Nephron progenitor cell (in vitro differentiated cells): Measurements from ENCODE around the gene NRTN.

Experiments
- DNase-seq: peaks from one replicate; pipeline ENCODE4 v3.0.0; 2021
- H3K27ac Mint-ChIP-seq: 2 replicates; pipeline ENCODE4 v1.8.0; 2021; ENCODE audit warnings: mild to moderate bottlenecking, moderate library complexity, mixed read lengths
- H3K27me3 Mint-ChIP-seq: 2 replicates; pipeline ENCODE4 v1.8.0; 2021; ENCODE audit warnings: mild to moderate bottlenecking, low read depth, mixed read lengths; ENCODE audit not compliant: poor library complexity
- H3K36me3 Mint-ChIP-seq: 2 replicates; pipeline ENCODE4 v1.8.0; 2021; ENCODE audit warnings: low read depth, mixed read lengths
- H3K4me1 Mint-ChIP-seq: 2 replicates; pipeline ENCODE4 v1.8.0; 2021; ENCODE audit warnings: mixed read lengths
- H3K4me3 Mint-ChIP-seq: 2 replicates; pipeline ENCODE4 v1.8.0; 2021; ENCODE audit warnings: mild to moderate bottlenecking, moderate library complexity, mixed read lengths
- H3K9me3 Mint-ChIP-seq: 2 replicates; pipeline ENCODE4 v1.8.0; 2021; ENCODE audit warnings: mild to moderate bottlenecking, moderate library complexity, mixed read lengths
- TF ChIP-seq, protein P1 (sequence below): fragments of 200-600 bp; sonication (generic); IDR thresholded peaks from 2 replicates; pipeline ENCODE4 v1.5.0; 2021; ENCODE audit warnings: antibody characterized with exemption

The NRTN gene

DNA sequence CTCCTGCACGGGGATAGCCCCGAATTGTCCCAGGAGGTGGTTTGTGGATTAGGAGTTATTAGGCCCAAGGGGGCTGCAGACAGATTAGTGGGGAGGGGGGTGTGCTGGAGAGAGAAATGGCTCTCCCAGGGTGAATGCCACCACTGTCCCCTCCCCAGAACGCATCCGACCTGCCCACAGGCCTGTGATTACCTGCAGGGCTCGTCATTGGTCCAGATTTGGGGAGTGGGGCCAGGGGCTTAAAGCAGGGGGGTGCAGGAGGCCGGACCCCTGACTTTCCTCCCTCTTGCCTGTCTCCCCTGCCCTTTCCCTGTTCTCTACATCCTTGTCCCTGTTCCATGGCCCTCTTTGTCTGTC lies 1.2 kb downstream of the NRTN start:
- Mint-ChIP-seq H3K36me3 (no peaks in the 10 kb centered on the region), H3K4me1 (peaks cover 36% of the 10 kb centered on the region), H3K4me3 (peak overlapping the region; percentile 71), H3K9me3 (no peaks in the 10 kb centered on the region), H3K27ac (no peak overlapping the region), H3K27me3 (peaks cover 25% of the 10 kb centered on the region)
- no peak for DNase-seq
- TF ChIP-seq, protein P1, sequence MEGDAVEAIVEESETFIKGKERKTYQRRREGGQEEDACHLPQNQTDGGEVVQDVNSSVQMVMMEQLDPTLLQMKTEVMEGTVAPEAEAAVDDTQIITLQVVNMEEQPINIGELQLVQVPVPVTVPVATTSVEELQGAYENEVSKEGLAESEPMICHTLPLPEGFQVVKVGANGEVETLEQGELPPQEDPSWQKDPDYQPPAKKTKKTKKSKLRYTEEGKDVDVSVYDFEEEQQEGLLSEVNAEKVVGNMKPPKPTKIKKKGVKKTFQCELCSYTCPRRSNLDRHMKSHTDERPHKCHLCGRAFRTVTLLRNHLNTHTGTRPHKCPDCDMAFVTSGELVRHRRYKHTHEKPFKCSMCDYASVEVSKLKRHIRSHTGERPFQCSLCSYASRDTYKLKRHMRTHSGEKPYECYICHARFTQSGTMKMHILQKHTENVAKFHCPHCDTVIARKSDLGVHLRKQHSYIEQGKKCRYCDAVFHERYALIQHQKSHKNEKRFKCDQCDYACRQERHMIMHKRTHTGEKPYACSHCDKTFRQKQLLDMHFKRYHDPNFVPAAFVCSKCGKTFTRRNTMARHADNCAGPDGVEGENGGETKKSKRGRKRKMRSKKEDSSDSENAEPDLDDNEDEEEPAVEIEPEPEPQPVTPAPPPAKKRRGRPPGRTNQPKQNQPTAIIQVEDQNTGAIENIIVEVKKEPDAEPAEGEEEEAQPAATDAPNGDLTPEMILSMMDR, result no peak

DNA sequence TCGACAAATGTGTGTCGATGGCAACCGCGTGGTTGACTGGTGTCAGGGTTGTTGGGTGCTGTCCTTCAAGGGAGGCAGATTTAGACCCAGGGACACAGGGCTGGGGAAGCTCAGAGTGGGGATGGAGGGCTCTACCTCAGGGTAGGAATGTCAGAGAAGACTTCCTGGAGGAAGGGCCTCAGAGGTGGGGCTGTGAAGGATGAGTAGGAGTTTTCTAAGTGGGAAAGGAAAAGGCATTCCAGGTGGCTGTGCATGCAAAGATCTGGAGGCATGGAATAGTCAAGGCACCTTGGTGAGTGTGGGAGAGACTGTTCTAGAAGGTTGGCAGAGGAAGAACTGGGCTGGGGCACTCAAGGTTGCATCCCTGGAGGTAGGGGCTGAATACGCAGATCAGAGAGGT lies 2.0 kb downstream of the NRTN start:
- Mint-ChIP-seq H3K27ac (no peak overlapping the region), H3K36me3 (no peaks in the 10 kb centered on the region), H3K4me3 (no peak overlapping the region), H3K27me3 (peaks cover 25% of the 10 kb centered on the region), H3K4me1 (peaks cover 33% of the 10 kb centered on the region), H3K9me3 (no peaks in the 10 kb centered on the region)
- TF ChIP-seq, protein P1, result no peak
- no peak for DNase-seq

DNA sequence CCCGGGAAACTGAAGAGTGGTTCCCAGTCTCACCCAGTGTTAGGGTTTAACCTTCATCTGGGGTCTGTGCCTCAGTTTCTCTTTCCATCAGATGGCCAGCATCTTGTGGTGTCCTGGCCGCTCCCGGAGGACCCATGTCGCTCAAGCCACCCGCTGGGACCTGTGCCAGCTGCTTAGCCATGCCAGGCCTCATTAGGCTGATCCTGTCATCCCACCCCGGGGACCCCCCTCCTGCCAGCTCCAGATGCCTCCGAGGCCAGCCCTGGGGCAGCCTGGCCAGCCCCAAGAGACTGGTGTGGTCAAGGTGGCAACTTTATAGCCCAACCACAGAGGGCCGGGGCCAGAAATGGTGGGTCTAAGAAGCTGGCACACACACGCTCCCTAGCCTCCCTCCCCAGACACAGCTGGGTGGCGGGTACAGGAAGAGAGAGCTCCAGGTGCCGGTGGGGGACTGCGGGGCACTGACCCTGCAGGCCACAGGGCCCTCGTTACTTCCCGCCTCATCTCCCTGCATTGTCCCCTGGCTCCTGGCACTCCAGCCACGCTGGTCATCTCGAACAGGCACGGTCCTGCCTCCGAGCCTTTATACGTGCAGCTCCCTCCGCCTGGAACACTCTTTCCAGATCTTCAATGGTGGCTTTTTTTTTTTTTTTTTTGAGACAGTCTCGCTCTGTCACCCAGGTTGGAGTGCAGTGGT lies 3.4 kb downstream of the NRTN start:
- peaks cover 25% of the 10 kb centered on the region for H3K27me3 Mint-ChIP-seq
- TF ChIP-seq, protein P1, result no peak
- H3K9me3 Mint-ChIP-seq, result no peaks in the 10 kb centered on the region
- peaks cover 23% of the 10 kb centered on the region for H3K4me1 Mint-ChIP-seq
- H3K4me3 Mint-ChIP-seq, result no peak overlapping the region
- no peak for DNase-seq
- H3K36me3 Mint-ChIP-seq, result no peaks in the 10 kb centered on the region
- no peak overlapping the region for H3K27ac Mint-ChIP-seq

DNA sequence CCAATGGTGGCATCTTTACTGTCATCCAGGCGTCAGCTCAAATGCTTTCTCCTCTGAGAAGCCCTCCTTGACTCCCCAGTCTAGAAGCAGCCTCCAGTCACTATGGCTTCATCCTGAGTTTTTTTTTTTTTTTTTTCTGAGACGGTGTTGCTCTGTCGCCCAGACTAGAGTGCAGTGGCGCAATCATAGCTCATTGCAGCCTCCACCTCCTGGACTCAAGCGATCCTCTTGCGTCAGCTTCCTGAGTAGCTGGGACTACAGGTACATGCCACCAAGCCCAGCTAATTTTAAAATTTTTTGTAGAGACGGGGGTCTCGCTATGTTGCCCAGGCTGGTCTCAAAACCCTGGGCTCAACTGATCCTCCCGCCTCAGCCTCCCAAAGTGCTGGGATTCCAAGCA lies 4.2 kb downstream of the NRTN start:
- no peak for DNase-seq
- H3K27ac Mint-ChIP-seq, result no peak overlapping the region
- H3K9me3 Mint-ChIP-seq, result no peaks in the 10 kb centered on the region

DNA sequence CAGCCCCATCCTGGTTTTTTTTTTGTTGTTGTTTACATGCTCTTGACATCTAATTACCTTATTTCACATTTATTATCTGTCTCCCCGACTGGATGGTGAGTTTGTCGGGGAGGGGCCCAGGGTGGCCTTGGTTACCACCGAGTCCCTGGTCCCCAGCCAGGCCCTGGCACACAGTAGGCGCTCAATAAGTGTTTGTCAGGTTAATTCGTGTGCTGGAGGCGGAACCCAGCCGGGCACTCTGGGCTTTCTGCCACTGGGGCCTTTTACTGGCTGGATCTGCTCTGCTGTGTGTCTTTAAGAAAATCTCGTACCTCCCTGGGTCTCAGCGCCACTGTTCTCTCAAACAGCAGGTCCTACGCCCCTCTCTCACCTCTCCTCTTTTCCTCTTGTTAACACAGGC lies 4.6 kb downstream of the NRTN start:
- DNase-seq, result no peak
- Mint-ChIP-seq H3K36me3 (no peaks in the 10 kb centered on the region), H3K27ac (peak overlapping the region; percentile 66), H3K27me3 (peaks cover 25% of the 10 kb centered on the region), H3K9me3 (no peaks in the 10 kb centered on the region), H3K4me3 (no peak overlapping the region), H3K4me1 (peaks cover 19% of the 10 kb centered on the region)
- TF ChIP-seq, protein P1, result no peak

More for the DNA sequence above, 4.2 kb downstream of the NRTN start:
- peaks cover 27% of the 10 kb centered on the region for H3K27me3 Mint-ChIP-seq
- H3K36me3 Mint-ChIP-seq, result no peaks in the 10 kb centered on the region
- H3K4me3 Mint-ChIP-seq, result no peak overlapping the region
- TF ChIP-seq, protein P1, result no peak
- peaks cover 22% of the 10 kb centered on the region for H3K4me1 Mint-ChIP-seq

DNA sequence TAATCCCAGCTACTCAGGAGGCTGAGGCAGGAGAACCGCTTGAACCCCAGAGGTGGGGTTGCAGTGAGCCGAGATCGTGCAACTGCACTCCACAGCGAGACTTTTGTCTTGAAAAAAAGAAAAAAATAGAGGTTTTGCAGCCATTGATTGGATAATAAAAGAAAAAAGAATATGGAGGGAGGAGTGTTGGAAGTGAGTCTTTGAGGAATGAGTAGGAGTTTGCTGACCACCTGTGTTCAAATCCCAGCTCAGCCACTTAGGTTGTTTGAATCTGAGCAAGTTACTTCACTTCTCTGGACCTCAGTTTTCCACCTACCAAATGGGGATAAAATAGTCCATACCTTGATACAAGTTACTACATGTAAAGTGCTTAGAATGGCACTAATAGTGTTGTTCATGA lies 6.2 kb downstream of the NRTN start:
- no peaks in the 10 kb centered on the region for H3K9me3 Mint-ChIP-seq
- H3K4me1 Mint-ChIP-seq, result peaks cover 24% of the 10 kb centered on the region
- DNase-seq, result no peak
- H3K4me3 Mint-ChIP-seq, result no peak overlapping the region
- TF ChIP-seq, protein P1, result no peak
- no peaks in the 10 kb centered on the region for H3K36me3 Mint-ChIP-seq
- H3K27me3 Mint-ChIP-seq, result peaks cover 22% of the 10 kb centered on the region
- no peak overlapping the region for H3K27ac Mint-ChIP-seq
